ENCODE measurements around the gene METAP1D. TPM values are rescaled to one million over a fixed set of nuclear protein-coding genes. Genes with fewer than 3 reads are reported as not detected.

The METAP1D gene
- total and polyA plus RNA-seq, 4 donors, result 2.5 to 17.8 (median 3.0) TPM

GRCh38 chr2:171965238-171965637 is 34.5 kb upstream of the METAP1D start:
- Histone ChIP-seq H3K4me3 (no peak overlapping the region), H3K4me1 (ENCODE audit: control insufficient read depth in 5 of 5, insufficient read depth in 5 of 5, low read length in 5 of 5) (peaks cover 0 to 4% (median 0%) of the 10 kb centered on the region in 5 donors), H3K9me3 (ENCODE audit: control insufficient read depth in 4 of 4, insufficient read depth in 3 of 4, low read length in 3 of 4) (no peaks in the 10 kb centered on the region), H3K27me3 (ENCODE audit: control insufficient read depth in 3 of 3, insufficient read depth in 3 of 3, low read length in 2 of 3) (no peaks in the 10 kb centered on the region), H3K9ac (ENCODE audit: insufficient read depth in 1 of 2, low read length in 2 of 2) (no peak overlapping the region), H3K36me3 (ENCODE audit: control insufficient read depth in 4 of 4, insufficient read depth in 4 of 4, low read length in 4 of 4) (peaks cover 0 to 23% (median 15%) of the 10 kb centered on the region in 4 donors), H3K27ac (ENCODE audit: low read depth in 1 of 2, low read length in 1 of 2) (no peak overlapping the region)
- DNase-seq (no peak), ATAC-seq (ENCODE audit: insufficient read depth, low FRiP score) (no peak)
- 59 to 83% methylated on average over 3 of the region's 3 CpGs for WGBS, 2 donors
- TF ChIP-seq, protein P1, sequence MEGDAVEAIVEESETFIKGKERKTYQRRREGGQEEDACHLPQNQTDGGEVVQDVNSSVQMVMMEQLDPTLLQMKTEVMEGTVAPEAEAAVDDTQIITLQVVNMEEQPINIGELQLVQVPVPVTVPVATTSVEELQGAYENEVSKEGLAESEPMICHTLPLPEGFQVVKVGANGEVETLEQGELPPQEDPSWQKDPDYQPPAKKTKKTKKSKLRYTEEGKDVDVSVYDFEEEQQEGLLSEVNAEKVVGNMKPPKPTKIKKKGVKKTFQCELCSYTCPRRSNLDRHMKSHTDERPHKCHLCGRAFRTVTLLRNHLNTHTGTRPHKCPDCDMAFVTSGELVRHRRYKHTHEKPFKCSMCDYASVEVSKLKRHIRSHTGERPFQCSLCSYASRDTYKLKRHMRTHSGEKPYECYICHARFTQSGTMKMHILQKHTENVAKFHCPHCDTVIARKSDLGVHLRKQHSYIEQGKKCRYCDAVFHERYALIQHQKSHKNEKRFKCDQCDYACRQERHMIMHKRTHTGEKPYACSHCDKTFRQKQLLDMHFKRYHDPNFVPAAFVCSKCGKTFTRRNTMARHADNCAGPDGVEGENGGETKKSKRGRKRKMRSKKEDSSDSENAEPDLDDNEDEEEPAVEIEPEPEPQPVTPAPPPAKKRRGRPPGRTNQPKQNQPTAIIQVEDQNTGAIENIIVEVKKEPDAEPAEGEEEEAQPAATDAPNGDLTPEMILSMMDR (IDR thresholded peaks at IDR 0.05; ENCODE audit: control extremely low read depth, extremely low read depth), result no peak

DNA sequence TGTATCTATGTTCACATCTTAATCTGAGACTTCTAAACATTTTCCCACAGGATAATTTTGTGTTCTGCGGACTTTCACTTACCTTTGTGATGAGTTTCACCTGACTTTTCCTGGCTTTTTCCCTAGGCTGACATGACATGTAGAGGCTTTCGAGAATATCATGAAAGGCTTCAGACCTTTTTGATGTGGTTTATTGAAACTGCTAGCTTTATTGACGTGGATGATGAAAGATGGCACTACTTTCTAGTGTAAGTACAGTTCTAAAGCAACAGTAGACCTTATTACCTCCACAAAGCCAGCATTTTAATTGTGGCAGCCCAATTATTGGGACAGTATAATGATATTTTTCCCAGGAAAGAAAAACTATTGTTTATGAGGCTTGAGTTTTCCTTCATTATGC is 34.1 kb upstream of the METAP1D start:
- 94 to 97% methylated on average over 3 of the region's 3 CpGs for WGBS, 2 donors
- Histone ChIP-seq H3K36me3 (ENCODE audit: control insufficient read depth in 4 of 4, insufficient read depth in 4 of 4, low read length in 4 of 4) (peaks cover 0 to 23% (median 15%) of the 10 kb centered on the region in 4 donors), H3K4me3 (no peak overlapping the region), H3K9ac (ENCODE audit: insufficient read depth in 1 of 2, low read length in 2 of 2) (no peak overlapping the region), H3K27me3 (ENCODE audit: control insufficient read depth in 3 of 3, insufficient read depth in 3 of 3, low read length in 2 of 3) (no peaks in the 10 kb centered on the region), H3K9me3 (ENCODE audit: control insufficient read depth in 4 of 4, insufficient read depth in 3 of 4, low read length in 3 of 4) (no peaks in the 10 kb centered on the region), H3K4me1 (ENCODE audit: control insufficient read depth in 5 of 5, insufficient read depth in 5 of 5, low read length in 5 of 5) (peaks cover 0 to 3% (median 0%) of the 10 kb centered on the region in 5 donors), H3K27ac (ENCODE audit: low read depth in 1 of 2, low read length in 1 of 2) (no peak overlapping the region)
- TF ChIP-seq, protein P1 (IDR thresholded peaks at IDR 0.05; ENCODE audit: control extremely low read depth, extremely low read depth), result no peak
- no peak for DNase-seq
- no peak for ATAC-seq (ENCODE audit: insufficient read depth, low FRiP score)

- ATAC-seq (ENCODE audit: insufficient read depth, low FRiP score), result no peak
- Histone ChIP-seq H3K4me1 (ENCODE audit: control insufficient read depth in 5 of 5, insufficient read depth in 5 of 5, low read length in 5 of 5) (no peaks in the 10 kb centered on the region), H3K4me3 (no peak overlapping the region), H3K27me3 (ENCODE audit: control insufficient read depth in 3 of 3, insufficient read depth in 3 of 3, low read length in 2 of 3) (no peaks in the 10 kb centered on the region), H3K9ac (ENCODE audit: insufficient read depth in 1 of 2, low read length in 2 of 2) (no peak overlapping the region), H3K27ac (ENCODE audit: low read depth in 1 of 2, low read length in 1 of 2) (no peak overlapping the region), H3K9me3 (ENCODE audit: control insufficient read depth in 4 of 4, insufficient read depth in 3 of 4, low read length in 3 of 4) (no peaks in the 10 kb centered on the region), H3K36me3 (ENCODE audit: control insufficient read depth in 4 of 4, insufficient read depth in 4 of 4, low read length in 4 of 4) (peaks cover 2 to 25% (median 16%) of the 10 kb centered on the region in 4 donors)
- WGBS, 2 donors, result 98% methylated on average over 8 of the region's 8 CpGs
- TF ChIP-seq, protein P1 (IDR thresholded peaks at IDR 0.05; ENCODE audit: control extremely low read depth, extremely low read depth), result no peak
- DNase-seq, result no peak
These were observed 33.5 kb upstream of the METAP1D start for GRCh38 chr2:171966235-171966634.

DNA sequence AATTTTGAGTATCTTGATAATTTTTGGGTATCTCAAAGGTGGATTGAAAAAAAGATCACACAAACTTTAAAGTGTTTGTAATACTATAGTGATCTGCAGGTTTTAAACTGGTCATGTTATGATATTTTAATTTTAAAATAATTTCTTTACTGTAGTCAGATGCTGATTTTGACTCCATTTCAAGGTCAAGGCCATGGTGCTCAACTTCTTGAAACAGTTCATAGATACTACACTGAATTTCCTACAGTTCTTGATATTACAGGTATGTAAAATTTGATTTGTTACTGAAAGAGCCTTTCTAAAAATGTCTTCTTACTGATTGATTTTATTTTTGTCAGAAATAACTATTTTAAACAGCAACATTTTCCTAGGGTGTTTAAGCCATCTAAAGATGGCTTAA is 33.1 kb upstream of the METAP1D start:
- peaks cover 3 to 27% (median 16%) of the 10 kb centered on the region in 4 donors for H3K36me3 ChIP-seq (ENCODE audit: control insufficient read depth in 4 of 4, insufficient read depth in 4 of 4, low read length in 4 of 4)

More for the DNA sequence above, 33.1 kb upstream of the METAP1D start:
- H3K9me3 ChIP-seq (ENCODE audit: control insufficient read depth in 4 of 4, insufficient read depth in 3 of 4, low read length in 3 of 4), result no peaks in the 10 kb centered on the region
- no peaks in the 10 kb centered on the region for H3K4me1 ChIP-seq (ENCODE audit: control insufficient read depth in 5 of 5, insufficient read depth in 5 of 5, low read length in 5 of 5)
- H3K27ac ChIP-seq (ENCODE audit: low read depth in 1 of 2, low read length in 1 of 2), result no peak overlapping the region
- DNase-seq (no peak), ATAC-seq (ENCODE audit: insufficient read depth, low FRiP score) (no peak)
- no peak overlapping the region for H3K4me3 ChIP-seq
- TF ChIP-seq, protein P1 (IDR thresholded peaks at IDR 0.05; ENCODE audit: control extremely low read depth, extremely low read depth), result no peak
- H3K9ac ChIP-seq (ENCODE audit: insufficient read depth in 1 of 2, low read length in 2 of 2), result no peak overlapping the region
- H3K27me3 ChIP-seq (ENCODE audit: control insufficient read depth in 3 of 3, insufficient read depth in 3 of 3, low read length in 2 of 3), result no peaks in the 10 kb centered on the region

Measured in lung (tissue), 12 donors.